Measurements from ENCODE around the gene PLCB1. TPM values are rescaled to one million over a fixed set of nuclear protein-coding genes. Genes with fewer than 3 reads are reported as not detected.

The PLCB1 gene
- total RNA-seq, 1 experiment from 2014 or later = 6.8 TPM

GRCh38 chr20:8218861-8219260, 86.8 kb downstream of the PLCB1 start:
- no TSS peak for BruUV-seq (replicated peaks)
- POLR2A ChIA-PET (ENCODE audit: low non-redundant PET) = no interaction called here

GRCh38 chr20:8219403-8219802, 87.3 kb downstream of the PLCB1 start:
- Histone ChIP-seq H3K4me1 (ENCODE audit: insufficient read depth, low read length, poor library complexity, severe bottlenecking) (no peaks in the 10 kb centered on the region), H3K4me3 (ENCODE audit: low read depth, low read length, poor library complexity, severe bottlenecking) (no peak overlapping the region), H3K27me3 (replicated peaks; ENCODE audit: insufficient read depth, low read depth, low read length, poor library complexity) (no peaks in the 10 kb centered on the region), H3K36me3 (ENCODE audit: insufficient read depth, low read length, poor library complexity, severe bottlenecking) (no peaks in the 10 kb centered on the region), H3K9me3 (ENCODE audit: low read depth, low read length, poor library complexity, severe bottlenecking) (no peaks in the 10 kb centered on the region), H3K27ac (ENCODE audit: low read depth, low read length, poor library complexity, severe bottlenecking) (no peak overlapping the region)
- intact Hi-C loops (cut with micrococcal nuclease; ENCODE audit: unreplicated experiment) = no loop called here
- CTCF ChIA-PET = no interaction called here
- DNase-seq (ENCODE audit: low spot score) = no peak
- BruUV-seq (replicated peaks) = no TSS peak
- TF ChIP-seq EZH2 (IDR thresholded peaks at IDR 0.05; ENCODE audit: borderline replicate concordance, low read depth, low read length, poor library complexity, severe bottlenecking) = no peak
- no peak for TF ChIP-seq CTCF (conservative IDR thresholded peaks at IDR 0.05; ENCODE audit: low read depth, low read length)
- POLR2A ChIA-PET (ENCODE audit: low non-redundant PET) = no interaction called here

More at GRCh38 chr20:8218861-8219260, 86.8 kb downstream of the PLCB1 start:
- intact Hi-C loops (cut with micrococcal nuclease; ENCODE audit: unreplicated experiment) = no loop called here
- Histone ChIP-seq H3K4me1 (ENCODE audit: insufficient read depth, low read length, poor library complexity, severe bottlenecking) (no peaks in the 10 kb centered on the region), H3K27me3 (replicated peaks; ENCODE audit: insufficient read depth, low read depth, low read length, poor library complexity) (no peaks in the 10 kb centered on the region), H3K9me3 (ENCODE audit: low read depth, low read length, poor library complexity, severe bottlenecking) (no peaks in the 10 kb centered on the region), H3K4me3 (ENCODE audit: low read depth, low read length, poor library complexity, severe bottlenecking) (no peak overlapping the region), H3K36me3 (ENCODE audit: insufficient read depth, low read length, poor library complexity, severe bottlenecking) (no peaks in the 10 kb centered on the region), H3K27ac (ENCODE audit: low read depth, low read length, poor library complexity, severe bottlenecking) (no peak overlapping the region)
- TF ChIP-seq EZH2 (IDR thresholded peaks at IDR 0.05; ENCODE audit: borderline replicate concordance, low read depth, low read length, poor library complexity, severe bottlenecking) = no peak
- TF ChIP-seq CTCF (conservative IDR thresholded peaks at IDR 0.05; ENCODE audit: low read depth, low read length) = no peak
- no peak for DNase-seq (ENCODE audit: low spot score)
- CTCF ChIA-PET = no interaction called here

GRCh38 chr20:8220716-8221115, 88.7 kb downstream of the PLCB1 start:
- TF ChIP-seq CTCF (conservative IDR thresholded peaks at IDR 0.05; ENCODE audit: low read depth, low read length) = no peak
- no peak for TF ChIP-seq EZH2 (IDR thresholded peaks at IDR 0.05; ENCODE audit: borderline replicate concordance, low read depth, low read length, poor library complexity, severe bottlenecking)
- no TSS peak for BruUV-seq (replicated peaks)
- intact Hi-C loops (cut with micrococcal nuclease; ENCODE audit: unreplicated experiment) = loop anchor here (1.0 kb wide), 1 partner anchor 11 kb away; no protein-coding TSS in a partner anchor
- Histone ChIP-seq H3K4me3 (ENCODE audit: low read depth, low read length, poor library complexity, severe bottlenecking) (no peak overlapping the region), H3K4me1 (ENCODE audit: insufficient read depth, low read length, poor library complexity, severe bottlenecking) (no peaks in the 10 kb centered on the region), H3K36me3 (ENCODE audit: insufficient read depth, low read length, poor library complexity, severe bottlenecking) (no peaks in the 10 kb centered on the region), H3K27ac (ENCODE audit: low read depth, low read length, poor library complexity, severe bottlenecking) (no peak overlapping the region), H3K9me3 (ENCODE audit: low read depth, low read length, poor library complexity, severe bottlenecking) (no peaks in the 10 kb centered on the region), H3K27me3 (replicated peaks; ENCODE audit: insufficient read depth, low read depth, low read length, poor library complexity) (no peaks in the 10 kb centered on the region)
- ChIA-PET POLR2A (ENCODE audit: low non-redundant PET) (no interaction called here), CTCF (no interaction called here)
- no peak for DNase-seq (ENCODE audit: low spot score)
